ENCODE measurements around the gene CSNK1G1. TPM values are rescaled to one million over a fixed set of nuclear protein-coding genes. Genes with fewer than 3 reads are reported as not detected.

The CSNK1G1 gene
- total and polyA plus RNA-seq, 3 donors from 2014 or later = 32.7 to 77.5 (median 59.6) TPM

DNA sequence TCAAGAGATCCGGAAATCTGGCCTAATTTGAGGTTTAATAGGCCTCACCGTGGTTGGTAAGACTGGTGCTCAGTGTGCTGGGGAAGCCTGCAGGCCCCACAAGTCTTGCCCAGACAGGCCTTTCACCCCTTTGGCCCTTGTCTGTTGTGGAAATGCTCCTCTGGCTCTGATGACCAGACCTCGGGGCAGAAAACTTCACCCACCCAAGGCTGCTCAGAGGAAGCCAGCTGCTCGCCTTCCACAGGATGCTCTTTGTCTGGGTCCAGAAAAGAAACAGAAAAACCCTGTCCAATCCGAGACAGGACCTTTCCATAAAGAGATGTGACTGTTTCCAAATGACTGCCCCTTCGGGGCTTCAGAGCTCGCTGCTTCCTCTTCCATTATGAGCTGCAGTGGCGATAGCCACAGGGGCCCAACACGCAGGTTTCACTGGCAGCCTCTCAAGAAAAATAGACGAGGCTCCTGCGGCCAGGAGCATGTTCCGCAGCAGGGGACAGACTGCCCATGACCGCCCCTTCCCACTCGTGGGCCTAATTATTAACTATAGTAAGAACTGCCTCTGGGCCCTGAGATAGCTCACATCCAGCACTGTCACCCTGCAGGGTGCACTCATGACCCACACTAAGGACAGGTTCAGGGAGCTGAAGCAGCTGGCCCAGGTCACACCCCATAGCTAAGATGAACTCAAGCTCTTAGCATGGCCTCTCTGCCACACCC lies 211.2 kb downstream of the CSNK1G1 start:
- DNase-seq = peak; percentile 11
- Histone ChIP-seq H3K27ac (no peak overlapping the region), H3K36me3 (ENCODE audit: low read depth, missing control alignments) (no peaks in the 10 kb centered on the region), H3K27me3 (no peaks in the 10 kb centered on the region), H3K9me3 (no peaks in the 10 kb centered on the region), H3K4me1 (no peaks in the 10 kb centered on the region), H3K4me3 (no peak overlapping the region)
- intact Hi-C loops (cut with DNase I; ENCODE audit: low total_unique reads) = no loop called here
- WGBS, 2 donors = 62 to 72% methylated on average over 11 to 14 of the region's 14 CpGs
- TF ChIP-seq POLR2A (IDR thresholded peaks at IDR 0.05) = no peak
- TF ChIP-seq, protein P1, sequence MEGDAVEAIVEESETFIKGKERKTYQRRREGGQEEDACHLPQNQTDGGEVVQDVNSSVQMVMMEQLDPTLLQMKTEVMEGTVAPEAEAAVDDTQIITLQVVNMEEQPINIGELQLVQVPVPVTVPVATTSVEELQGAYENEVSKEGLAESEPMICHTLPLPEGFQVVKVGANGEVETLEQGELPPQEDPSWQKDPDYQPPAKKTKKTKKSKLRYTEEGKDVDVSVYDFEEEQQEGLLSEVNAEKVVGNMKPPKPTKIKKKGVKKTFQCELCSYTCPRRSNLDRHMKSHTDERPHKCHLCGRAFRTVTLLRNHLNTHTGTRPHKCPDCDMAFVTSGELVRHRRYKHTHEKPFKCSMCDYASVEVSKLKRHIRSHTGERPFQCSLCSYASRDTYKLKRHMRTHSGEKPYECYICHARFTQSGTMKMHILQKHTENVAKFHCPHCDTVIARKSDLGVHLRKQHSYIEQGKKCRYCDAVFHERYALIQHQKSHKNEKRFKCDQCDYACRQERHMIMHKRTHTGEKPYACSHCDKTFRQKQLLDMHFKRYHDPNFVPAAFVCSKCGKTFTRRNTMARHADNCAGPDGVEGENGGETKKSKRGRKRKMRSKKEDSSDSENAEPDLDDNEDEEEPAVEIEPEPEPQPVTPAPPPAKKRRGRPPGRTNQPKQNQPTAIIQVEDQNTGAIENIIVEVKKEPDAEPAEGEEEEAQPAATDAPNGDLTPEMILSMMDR (IDR thresholded peaks at IDR 0.05) = no peak

GRCh38 chr15:64144192-64144564 lies 211.8 kb downstream of the CSNK1G1 start:
- Histone ChIP-seq H3K36me3 (ENCODE audit: low read depth, missing control alignments) (no peaks in the 10 kb centered on the region), H3K4me3 (no peak overlapping the region), H3K27ac (no peak overlapping the region), H3K9me3 (no peaks in the 10 kb centered on the region), H3K27me3 (no peaks in the 10 kb centered on the region), H3K4me1 (no peaks in the 10 kb centered on the region)
- 80 to 84% methylated on average over 8 of the region's 8 CpGs for WGBS, 2 donors
- TF ChIP-seq POLR2A (IDR thresholded peaks at IDR 0.05) = no peak
- intact Hi-C loops (cut with DNase I; ENCODE audit: low total_unique reads) = no loop called here
- peak; percentile 7 for DNase-seq

DNA sequence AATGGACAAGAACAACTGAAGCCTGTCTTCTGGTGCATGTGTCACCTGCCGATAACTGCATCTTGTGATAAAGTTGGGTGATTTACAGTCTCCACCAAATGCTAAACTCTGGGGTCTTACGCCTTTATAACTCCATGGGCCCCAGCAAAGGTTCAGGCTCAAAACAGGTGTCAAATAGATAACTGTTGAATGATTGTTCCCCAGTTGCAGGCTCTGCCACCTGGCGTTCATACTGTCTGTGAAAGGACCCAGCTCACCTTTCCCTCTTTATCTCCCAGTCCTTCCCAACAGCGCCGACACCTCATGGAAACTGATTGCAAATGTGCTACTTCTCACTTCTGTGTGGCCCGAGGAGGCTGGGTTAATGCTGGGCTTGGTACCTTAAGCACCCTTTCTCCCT lies 212.7 kb downstream of the CSNK1G1 start:
- peak; percentile 9 for DNase-seq
- H3K27ac ChIP-seq = no peak overlapping the region
- no peak for TF ChIP-seq POLR2A (IDR thresholded peaks at IDR 0.05)
- TF ChIP-seq, protein P1 (IDR thresholded peaks at IDR 0.05) = no peak
- no peak overlapping the region for H3K4me3 ChIP-seq
- H3K9me3 ChIP-seq = no peaks in the 10 kb centered on the region
- H3K27me3 ChIP-seq = no peaks in the 10 kb centered on the region
- no peaks in the 10 kb centered on the region for H3K4me1 ChIP-seq
- H3K36me3 ChIP-seq (ENCODE audit: low read depth, missing control alignments) = no peaks in the 10 kb centered on the region
- 81 to 86% methylated on average over 6 of the region's 6 CpGs for WGBS, 2 donors
- intact Hi-C loops (cut with DNase I; ENCODE audit: low total_unique reads) = no loop called here

DNA sequence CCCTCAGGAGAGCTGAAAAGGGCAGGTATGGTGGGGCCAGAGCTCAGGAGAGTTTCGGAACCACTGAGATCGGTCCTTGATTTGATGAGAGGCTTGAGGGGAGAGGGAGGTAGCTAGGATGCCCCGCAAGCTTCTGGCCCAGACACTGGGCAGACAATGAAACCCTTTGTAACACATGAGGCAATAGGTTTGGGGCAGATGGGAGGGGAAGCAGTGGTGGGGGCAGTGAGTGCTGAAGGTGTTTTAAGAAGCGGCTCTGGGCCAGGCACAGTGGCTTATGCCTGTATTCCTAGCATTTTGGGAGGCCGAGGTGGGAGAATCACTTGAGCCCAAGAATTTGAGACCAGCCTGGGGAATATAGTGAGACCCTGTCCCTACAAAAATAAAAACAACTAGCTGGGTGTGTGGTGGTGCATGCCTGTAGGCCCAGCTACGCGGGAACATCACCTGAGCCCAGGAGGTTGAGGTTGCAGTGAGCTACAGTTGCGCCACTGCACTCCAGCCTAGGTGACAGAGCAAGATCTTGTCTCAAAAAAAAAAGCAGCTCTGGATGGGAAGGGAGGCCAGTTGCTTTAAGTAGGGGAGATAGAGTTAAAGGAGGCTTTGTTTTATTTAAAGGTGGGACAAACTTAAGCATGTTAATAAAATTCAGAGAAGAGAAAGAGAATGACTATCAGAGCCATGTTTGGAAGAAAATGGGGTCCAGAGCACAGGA lies 214.0 kb downstream of the CSNK1G1 start:
- no peaks in the 10 kb centered on the region for H3K27me3 ChIP-seq
- no peaks in the 10 kb centered on the region for H3K4me1 ChIP-seq
- H3K36me3 ChIP-seq (ENCODE audit: low read depth, missing control alignments) = no peaks in the 10 kb centered on the region
- no peak overlapping the region for H3K4me3 ChIP-seq
- TF ChIP-seq POLR2A (IDR thresholded peaks at IDR 0.05) = no peak
- TF ChIP-seq, protein P1 (IDR thresholded peaks at IDR 0.05) = no peak
- H3K27ac ChIP-seq = no peak overlapping the region
- DNase-seq = no peak
- 94 to 95% methylated on average over 8 of the region's 8 CpGs for WGBS, 2 donors
- no peaks in the 10 kb centered on the region for H3K9me3 ChIP-seq
- intact Hi-C loops (cut with DNase I; ENCODE audit: low total_unique reads) = no loop called here

GRCh38 chr15:64138331-64138941 lies 217.5 kb downstream of the CSNK1G1 start:
- Histone ChIP-seq H3K4me3 (no peak overlapping the region), H3K36me3 (ENCODE audit: low read depth, missing control alignments) (no peaks in the 10 kb centered on the region), H3K9me3 (no peaks in the 10 kb centered on the region), H3K4me1 (peaks cover 8% of the 10 kb centered on the region), H3K27ac (no peak overlapping the region), H3K27me3 (no peaks in the 10 kb centered on the region)
- TF ChIP-seq, protein P1 (IDR thresholded peaks at IDR 0.05) = no peak
- no peak for TF ChIP-seq POLR2A (IDR thresholded peaks at IDR 0.05)
- WGBS, 2 donors = 90 to 96% methylated on average over 3 to 4 of the region's 4 CpGs
- DNase-seq = peak; percentile 5
- intact Hi-C loops (cut with DNase I; ENCODE audit: low total_unique reads) = no loop called here
